GM20431 (cell line): ENCODE measurements around the gene TSPEAR.
"Not testable (repeated sequence)": the region's sequence is repeated elsewhere in the genome, so short reads cannot be mapped to it uniquely, and the experiment has no call there.

ENCODE experiments used
- in situ Hi-C: fragments of 300-500 bp; cut with MseI, MboI; formaldehyde crosslinking; loops from one replicate; pipeline ENCODE4 v1.15.0; 2020; ENCODE audit warnings: low sequenced_read_pairs; ENCODE audit not compliant: unreplicated experiment

Gene TSPEAR

DNA sequence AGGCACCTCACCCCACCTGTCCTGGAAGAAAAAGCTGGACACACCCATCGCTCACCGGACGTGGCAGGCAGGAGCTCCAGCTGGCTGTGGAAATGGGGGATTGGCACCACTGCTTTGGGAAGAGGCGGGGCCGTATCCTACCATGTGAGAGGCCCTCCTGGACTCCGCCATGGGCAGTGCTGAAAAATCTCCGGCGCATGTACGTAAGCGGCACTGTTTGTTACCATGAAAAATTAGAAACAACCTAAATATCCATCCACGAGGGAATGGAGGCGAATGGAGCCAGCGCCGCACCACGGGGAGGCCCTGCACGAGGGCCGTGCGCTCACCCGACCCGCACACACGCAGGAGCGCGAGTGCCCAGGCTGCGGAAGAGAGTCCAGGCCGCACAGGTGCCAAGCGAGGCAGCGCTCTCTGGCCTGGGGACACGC is 96.4 kb downstream of the TSPEAR start:
- in situ Hi-C loops, result no loop called here

DNA sequence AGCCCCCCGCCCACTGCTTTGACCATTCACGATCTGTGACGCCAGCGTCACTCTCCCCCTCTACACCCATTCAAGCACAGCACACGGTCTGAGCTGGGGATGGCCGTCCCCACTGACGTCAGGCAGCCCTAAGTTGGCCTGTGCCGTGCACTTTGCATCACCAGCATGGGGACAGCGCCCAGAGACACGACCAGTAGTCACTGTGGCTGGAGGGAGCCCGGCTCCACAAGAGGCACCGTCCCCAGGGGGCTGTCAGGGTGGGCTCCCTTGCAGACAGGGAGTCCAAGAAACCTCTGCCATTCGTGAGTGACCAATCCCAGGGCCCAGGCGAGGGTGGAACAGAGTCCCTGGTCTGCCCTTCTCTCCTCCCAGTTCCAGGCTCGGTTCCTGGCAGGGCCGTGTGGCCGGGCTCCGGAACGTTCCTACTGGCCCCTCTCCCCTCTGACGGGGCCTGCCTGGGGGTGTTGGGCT is 97.2 kb downstream of the TSPEAR start:
- in situ Hi-C loops, result no loop called here

DNA sequence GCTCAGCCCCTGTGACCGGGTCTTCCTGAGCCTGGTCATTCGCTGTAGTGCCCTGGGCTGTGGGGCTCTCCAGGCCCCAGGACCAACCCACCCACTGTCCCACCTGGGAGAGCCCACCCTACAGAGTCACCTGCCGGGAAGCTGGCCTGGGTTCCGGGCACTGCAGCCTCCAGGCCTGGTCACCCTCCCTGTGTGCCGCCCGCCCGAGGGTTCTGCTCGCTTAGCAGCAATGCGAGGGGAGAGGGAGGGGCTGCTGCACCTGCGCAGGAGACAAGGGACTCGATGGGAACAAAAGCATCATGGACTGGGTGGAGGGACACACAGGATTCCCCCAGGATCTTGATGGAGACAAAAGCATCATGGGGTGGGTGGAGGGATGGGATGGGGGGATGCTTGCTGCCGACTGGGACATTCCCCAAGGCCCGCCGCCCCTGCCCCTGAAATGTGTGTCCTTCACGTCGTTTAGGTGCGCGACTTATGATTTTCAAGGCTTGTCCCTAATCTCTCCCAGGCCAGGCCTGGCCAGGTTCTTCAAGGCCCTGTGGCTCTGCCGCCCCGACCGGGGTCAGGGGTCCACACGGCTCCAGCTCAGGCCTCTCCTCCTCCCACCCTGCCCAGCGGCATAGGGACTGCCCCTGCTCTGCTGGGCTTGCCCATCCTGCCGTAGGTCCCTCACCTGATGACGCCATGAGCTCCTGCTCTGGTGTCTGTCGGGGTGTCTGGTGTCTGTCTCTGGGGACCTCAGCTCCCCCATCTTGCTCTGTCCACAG is 97.8 kb downstream of the TSPEAR start:
- in situ Hi-C loops, result no loop called here

DNA sequence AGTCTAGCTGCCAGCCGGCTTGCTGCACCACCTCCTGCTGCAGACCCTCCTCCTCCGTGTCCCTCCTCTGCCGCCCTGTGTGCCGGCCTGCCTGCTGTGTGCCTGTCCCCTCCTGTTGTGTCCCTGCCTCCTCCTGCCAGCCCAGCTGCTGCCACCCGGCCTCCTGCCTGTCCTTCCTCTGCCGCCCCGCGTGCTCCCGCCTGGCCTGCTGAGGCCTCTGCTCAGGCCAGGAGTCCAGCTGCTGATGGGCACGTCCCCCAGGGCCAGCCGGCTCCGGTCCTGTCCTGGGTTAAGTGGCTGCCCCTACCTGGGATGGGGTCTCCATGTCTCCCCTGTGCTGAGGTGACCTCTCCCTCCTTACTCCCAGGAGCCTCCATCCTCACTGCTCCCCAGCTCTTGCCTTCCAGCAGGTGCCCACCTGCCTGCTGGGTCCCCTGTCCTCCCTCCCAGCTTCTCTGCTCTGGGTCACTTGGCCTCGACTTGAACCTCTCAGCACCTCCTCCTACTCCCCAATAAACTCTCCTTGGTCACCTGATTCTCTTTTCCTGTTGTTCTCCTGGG is 98.6 kb downstream of the TSPEAR start:
- in situ Hi-C loops, result no loop called here

DNA sequence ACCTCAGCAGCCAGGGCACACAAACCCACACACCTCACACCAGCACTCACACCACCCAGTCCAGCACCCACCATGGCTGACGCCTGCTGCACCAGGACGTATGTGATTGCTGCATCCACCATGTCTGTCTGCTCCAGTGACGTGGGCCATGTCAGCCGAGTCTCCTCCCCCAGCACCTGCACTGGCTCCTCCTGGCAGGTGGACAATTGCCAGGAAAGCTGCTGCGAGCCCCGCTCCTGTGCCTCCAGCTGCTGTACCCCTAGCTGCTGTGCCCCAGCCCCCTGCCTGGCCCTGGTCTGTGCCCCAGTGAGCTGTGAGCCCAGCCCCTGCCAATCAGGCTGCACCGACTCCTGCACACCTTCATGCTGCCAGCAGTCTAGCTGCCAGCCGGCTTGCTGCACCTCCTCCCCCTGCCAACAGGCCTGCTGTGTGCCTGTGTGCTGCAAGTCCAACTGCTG is 99.3 kb downstream of the TSPEAR start, which contains the start of gene KRTAP10-8:
KRTAP10-8 (plus strand) TSS at position 51 of the 458 bp plus-strand sequence; CDS start at position 73, 22 bp downstream.
- in situ Hi-C loops, result no loop called here

DNA sequence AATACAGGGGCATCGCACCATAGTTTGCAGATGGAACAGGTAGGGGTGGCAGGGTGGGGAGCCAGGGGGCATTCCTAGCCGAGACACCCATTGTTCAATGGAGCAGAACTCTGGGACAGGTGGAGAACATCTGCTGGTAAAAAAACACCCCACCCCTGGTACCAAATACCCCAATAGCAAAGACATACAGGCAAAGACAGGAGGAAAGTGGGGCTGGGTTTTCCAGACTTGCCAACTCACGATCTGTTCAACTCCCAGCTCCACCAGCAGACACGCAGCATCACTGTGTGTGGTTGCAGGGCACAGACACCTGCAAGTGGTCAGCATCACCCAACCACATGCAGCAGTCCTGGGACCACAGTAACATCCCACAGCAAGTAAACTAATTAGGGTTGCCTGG is 99.8 kb downstream of the TSPEAR start:
- in situ Hi-C loops, result no loop called here

DNA sequence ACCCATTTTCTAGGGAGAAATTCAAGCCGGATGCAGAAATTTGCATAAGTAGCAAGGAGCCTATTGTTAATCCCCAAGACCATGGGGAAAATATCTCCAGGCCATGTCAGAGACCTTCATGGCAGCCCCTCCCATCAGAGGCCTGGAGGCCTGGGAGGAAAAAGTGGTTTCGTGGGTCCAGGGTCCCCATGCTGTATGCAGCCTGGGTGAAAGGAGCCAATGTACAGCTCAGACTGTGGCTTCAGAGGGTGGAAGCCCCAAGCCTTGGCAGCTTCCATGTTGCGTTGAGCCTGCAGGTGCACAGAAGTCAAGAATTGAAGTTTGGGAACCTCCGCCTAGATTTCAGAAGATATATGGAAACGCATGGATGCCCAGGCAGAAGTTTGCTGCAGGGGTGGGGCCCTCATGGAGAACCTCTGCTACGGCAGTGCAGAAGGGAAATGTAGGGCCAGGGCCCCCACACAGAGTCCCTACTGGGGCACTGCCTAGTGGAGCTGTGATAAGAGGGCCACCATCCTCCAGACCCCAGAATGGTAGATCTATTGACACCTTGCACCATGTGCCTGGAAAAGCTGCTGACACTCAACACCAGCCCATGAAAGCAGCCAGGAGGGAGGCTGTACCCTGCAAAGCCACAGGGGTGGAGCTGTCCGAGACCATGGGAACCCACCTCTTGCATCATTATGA is 101.1 kb downstream of the TSPEAR start:
- in situ Hi-C loops, result not testable (repeated sequence)

DNA sequence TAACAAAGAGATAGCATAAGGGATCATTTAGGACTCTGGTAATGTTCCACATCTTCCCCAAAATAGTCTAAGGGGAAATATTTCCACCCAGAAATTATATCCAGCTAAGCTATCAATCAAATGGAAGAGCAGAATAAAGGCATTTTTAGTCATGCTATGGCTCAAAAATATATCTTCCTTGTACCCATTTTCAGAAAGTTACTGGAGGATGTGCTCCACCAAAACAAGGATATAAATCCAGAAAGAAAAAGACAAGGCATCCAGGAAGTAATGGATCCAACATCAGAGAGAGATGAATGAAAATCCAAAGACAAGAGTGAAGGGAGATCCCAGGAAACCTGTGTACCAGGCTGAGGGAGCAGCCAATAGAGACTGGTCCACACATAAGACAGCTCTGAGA is 102.2 kb downstream of the TSPEAR start:
- in situ Hi-C loops, result no loop called here

DNA sequence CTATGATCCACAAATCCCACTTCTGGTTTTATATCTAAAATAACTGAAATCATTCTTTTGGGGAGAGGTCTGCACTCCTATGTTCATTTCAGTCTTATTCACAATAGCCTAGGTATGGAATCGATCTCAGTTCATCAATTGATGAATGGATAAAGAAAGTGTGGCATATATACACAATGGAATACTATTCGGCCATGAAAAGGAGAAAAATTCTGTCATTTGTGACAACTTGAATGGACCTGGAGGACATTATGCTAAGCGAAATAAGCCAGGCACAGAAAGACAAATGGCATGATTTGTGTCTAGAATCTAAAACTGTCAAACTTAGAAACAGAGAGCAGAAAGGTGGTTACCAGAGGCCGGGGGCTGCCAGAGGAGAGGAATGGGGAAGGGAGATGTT is 104.9 kb downstream of the TSPEAR start:
- in situ Hi-C loops, result no loop called here

DNA sequence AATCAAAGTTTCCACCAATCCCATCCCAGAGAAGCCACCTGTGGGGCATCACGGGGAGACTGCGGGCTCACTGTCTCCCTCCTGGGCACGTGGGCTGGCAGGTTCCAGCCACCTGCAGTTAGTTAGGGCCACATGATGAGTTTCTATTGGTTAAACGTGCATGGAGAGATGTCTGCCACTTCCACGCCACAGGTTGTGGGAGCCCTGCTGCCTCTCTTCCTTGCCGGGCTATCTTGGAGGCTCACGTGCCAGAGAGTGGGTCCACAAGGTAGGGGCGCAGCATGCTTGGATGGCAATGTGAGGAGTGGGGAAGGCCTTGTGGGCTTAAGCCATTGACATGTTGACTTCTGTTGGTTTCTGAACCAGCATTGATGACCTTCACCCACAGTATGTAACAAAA is 107.5 kb downstream of the TSPEAR start:
- in situ Hi-C loops, result no loop called here

DNA sequence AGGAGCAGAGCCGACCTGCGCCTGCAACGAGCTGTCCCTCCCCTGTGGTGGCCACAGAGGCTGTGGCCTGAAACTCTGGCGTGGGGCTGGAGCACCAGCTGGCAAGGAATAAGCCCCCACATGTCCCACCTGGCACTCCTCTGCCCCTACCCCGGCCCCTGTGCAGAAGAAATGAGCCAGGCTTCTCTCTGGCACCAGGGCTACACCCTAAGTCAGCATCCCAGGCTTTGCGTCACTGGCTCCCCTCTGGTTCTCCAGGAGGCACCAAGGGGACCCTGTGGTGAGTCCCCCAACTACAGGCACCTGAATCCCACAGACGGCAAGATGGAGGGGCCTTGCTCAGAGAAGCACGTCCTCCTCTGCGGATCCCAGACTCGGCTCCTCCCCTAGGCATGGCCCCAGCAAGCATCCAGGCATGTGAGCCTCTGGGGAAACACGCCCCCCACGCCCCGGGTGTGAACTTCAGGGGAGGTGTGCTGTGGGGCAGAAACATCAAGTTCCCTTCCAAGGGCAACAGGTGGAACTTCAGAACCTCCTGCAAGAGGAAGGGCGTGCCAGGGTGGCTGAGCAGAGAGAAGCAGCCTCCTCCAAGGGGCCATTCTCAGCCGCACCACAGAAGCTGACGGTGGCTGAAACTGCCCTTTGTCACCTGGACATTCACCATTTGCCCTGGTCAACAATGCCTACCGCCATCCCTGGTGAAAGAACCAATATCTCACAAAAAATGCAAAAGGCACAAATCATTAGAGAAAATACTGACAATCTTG is 108.1 kb downstream of the TSPEAR start:
- in situ Hi-C loops, result no loop called here

DNA sequence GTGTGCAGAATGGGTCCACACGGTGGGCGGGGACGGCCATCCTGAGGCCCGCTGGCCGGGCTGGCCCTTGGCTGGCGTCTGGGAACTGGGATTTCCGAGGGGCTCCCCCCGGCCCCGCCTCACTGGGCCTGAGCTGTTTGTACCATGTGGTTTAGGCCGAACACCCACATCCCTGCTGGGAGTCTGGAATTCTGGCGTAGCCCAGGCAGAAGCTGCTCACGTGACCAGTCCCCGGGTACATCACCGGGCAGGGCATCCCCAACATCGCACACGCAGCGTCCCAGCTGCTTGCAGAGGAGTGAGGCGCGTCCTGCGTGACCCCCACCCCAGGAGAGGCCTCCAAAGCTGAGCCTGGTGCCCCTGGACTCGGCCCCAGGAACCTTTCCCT is 108.9 kb downstream of the TSPEAR start:
- in situ Hi-C loops, result no loop called here

DNA sequence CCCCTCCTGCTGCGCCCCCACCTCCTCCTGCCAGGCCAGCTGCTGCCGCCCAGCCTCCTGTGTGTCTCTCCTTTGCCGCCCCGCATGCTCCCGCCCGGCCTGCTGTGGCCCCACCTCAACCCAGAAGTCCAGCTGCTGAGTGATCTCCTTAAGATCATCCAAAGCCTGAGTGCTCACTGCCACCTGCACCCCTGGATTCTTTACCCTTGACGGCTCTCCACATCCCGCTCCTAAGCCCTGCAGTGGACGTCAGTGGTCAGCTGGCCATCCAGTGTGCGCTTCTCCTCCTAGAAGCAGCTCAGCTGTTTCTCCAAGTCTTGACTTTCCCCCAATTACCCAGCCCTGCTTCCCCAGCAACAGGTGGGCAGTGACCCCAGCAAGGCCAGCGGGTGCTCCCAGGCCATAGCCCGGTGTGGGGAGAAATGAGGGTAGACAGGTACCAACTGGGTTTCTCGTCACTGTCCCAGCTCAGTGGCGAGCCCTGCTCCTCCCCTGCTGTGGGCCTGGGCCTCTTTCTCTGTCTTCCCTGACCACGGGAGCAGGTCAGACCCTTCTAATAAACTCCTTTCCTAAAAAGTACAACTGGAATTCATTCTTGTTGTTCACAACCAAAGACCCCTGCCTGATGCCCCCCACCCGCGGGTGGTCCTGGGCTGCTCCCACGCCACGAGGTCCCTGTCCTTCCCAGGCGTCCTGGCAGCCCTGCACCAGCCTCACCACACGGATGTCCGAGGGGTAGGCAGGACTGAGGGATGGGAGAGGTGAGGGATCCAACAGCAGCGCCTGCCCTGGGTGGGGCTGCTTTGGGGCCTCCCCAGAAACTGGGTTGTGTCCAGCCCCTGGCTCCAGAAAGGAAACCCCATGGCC is 109.5 kb downstream of the TSPEAR start:
- in situ Hi-C loops, result no loop called here

DNA sequence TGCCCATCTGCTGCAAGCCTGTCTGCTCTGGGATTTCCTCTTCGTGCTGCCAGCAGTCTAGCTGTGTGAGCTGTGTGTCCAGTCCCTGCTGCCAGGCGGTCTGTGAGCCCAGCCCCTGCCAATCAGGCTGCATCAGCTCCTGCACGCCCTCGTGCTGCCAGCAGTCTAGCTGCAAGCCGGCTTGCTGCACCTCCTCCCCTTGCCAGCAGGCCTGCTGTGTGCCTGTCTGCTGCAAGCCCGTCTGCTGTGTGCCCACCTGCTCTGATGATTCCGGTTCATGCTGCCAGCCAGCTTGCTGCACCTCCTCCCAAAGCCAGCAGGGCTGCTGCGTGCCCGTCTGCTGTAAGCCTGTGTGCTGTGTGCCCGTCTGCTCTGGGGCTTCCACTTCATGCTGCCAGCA is 110.3 kb downstream of the TSPEAR start:
- in situ Hi-C loops, result not testable (repeated sequence)

DNA sequence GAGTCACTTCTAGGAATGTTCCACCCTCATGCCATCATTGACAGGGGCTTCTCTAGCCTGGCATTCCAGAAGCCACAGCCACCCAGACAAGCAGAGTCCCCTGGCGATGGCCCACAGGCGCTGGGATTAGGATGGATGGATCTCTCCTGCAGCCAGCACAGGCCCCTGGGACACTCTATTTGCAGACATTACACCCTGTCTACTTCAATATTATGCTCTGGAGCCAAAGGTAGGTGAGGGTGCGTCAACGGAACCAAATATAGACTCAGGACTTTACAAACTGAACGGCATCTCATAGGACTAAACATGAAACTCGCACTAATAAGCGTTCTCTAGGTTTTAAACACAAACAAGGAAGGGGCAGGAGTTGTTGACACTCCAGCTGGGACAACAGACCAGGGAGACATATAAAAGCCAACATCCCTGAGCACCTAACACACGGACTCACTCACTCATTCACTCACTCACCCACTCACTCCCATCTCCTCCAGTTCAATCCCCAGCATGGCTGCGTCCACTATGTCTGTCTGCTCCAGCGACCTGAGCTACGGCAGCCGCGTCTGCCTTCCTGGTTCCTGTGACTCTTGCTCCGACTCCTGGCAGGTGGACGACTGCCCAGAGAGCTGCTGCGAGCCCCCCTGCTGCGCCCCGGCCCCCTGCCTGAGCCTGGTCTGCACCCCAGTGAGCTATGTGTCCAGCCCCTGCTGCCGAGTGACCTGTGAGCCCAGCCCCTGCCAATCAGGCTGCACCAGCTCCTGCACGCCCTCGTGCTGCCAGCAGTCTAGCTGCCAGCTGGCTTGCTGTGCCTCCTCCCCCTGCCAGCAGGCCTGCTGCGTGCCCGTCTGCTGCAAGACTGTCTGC is 111.0 kb downstream of the TSPEAR start, which contains the start of gene KRTAP10-7:
KRTAP10-7 (plus strand) TSS at position 480 of the 861 bp plus-strand sequence; CDS start at position 505, 25 bp downstream.
- in situ Hi-C loops, result not testable (repeated sequence)

DNA sequence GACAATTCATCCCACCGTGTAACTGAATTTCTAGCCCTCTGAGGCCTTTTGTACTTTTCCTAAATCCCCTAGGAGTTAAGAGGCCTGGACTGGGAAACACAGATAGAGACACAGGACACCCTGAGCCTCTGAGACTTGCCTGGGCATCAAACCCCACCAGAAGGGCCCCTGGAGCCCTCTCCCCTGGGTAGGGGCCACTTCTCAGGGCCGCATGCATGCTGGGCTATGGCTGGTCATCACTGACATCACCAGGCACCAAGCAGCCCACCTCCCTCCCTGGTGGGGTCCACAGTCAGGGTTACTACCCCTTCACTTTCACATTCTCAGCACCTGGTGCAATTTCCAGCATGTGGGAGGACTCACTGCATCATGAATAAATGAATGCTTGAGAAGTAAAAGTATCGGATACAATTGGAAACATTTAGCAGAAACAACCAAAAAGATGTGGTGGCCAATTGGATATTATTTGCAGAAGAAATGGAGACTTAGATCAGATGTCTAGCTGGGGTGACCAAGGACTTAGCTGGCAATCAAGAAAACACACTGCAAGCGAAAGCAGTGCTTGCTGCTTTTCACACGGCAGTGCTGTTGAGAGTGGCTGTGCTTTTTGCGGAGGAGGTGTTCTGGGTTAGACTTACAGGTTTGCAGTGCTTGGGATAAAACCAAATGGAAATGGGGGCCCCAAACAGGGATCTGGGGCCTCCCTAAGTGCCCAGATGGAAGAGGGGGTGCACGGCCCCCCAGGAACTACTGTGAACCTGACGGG is 111.9 kb downstream of the TSPEAR start:
- in situ Hi-C loops, result no loop called here

DNA sequence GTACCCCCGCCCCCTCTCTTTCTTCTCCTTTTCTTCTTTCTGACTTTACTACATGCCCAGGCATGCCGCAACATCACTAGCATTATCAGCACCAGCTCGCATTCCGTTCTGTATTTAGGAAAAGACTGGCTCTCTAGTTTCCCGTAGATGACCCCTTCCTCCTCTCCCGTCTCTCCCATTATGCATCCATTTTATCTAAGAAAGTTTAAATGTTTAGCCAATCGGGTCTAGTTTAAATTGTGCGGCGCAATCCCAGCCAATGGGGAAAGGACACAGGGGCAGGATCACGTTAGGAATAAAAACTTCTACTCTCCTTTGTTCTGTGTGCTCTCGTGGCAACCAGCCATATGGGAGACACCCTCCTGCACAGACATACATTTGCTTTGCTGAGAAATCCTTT is 113.3 kb downstream of the TSPEAR start:
- in situ Hi-C loops, result no loop called here
